ENCODE results near the gene ANXA2R. TPM values are rescaled to one million over a fixed set of nuclear protein-coding genes. Genes with fewer than 3 reads are reported as not detected.

The ANXA2R gene
- polyA plus RNA-seq, 1 donor from 2014 or later: not detected

DNA sequence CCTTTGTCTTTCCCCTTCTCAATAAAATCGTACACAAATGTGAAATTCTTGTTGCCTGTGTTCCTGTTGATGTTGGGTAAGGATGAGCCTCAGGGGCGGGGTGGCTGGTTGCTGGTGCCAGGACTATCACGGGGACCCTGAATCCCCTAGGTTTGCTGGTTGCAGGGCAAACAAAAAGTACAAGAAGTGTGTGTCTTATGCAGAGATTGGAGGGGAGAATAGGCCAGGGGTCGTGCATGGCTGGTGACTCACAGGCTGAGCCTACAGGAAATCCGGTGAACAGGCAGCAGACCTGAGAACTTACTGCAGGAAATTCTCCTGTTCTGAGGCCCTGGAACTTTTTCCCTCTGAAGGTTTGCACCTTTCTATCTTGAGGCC, 5.5 kb downstream of the ANXA2R start:
- TF ChIP-seq CTCF (IDR thresholded peaks at IDR 0.05; ENCODE audit: poor library complexity, severe bottlenecking): no peak
- no peak for TF ChIP-seq MXI1 (conservative IDR thresholded peaks at IDR 0.05; ENCODE audit: poor library complexity, severe bottlenecking)
- TF ChIP-seq RAD21 (conservative IDR thresholded peaks at IDR 0.05): no peak
- TF ChIP-seq SMC3 (conservative IDR thresholded peaks at IDR 0.05; ENCODE audit: poor library complexity): no peak
- no peak for TF ChIP-seq POLR2AphosphoS5 (IDR thresholded peaks at IDR 0.05)
- no peak for TF ChIP-seq REST (IDR thresholded peaks at IDR 0.05; ENCODE audit: borderline replicate concordance)
- TF ChIP-seq TAF1 (IDR thresholded peaks at IDR 0.05; ENCODE audit: low read depth): no peak
- no peak for TF ChIP-seq EZH2 (IDR thresholded peaks at IDR 0.05; ENCODE audit: borderline replicate concordance, insufficient read depth, low read length, poor library complexity, severe bottlenecking)
- no peak for TF ChIP-seq EP300 (conservative IDR thresholded peaks at IDR 0.05; ENCODE audit: poor library complexity, severe bottlenecking)
- Histone ChIP-seq H3K27me3 (ENCODE audit: insufficient read depth, low read depth, low read length) (peaks cover 83% of the 10 kb centered on the region), H3K9me3 (ENCODE audit: low read length) (peaks cover 8% of the 10 kb centered on the region), H3K9ac (ENCODE audit: low read length) (no peak overlapping the region), H2AFZ (ENCODE audit: low read depth, low read length) (no peak overlapping the region), H3K4me3 (ENCODE audit: low read length) (no peak overlapping the region), H4K20me1 (ENCODE audit: insufficient read depth) (no peaks in the 10 kb centered on the region), H3K4me2 (ENCODE audit: low read length) (no peak overlapping the region), H3K9me2 (ENCODE audit: insufficient read depth, low read length) (no peaks in the 10 kb centered on the region), H3K79me2 (replicated peaks; ENCODE audit: insufficient read depth, low read length) (no peaks in the 10 kb centered on the region), H3K36me3 (ENCODE audit: insufficient read depth, low read length) (no peaks in the 10 kb centered on the region), H3F3A (ENCODE audit: insufficient read depth, low read length, poor library complexity, severe bottlenecking) (no peaks in the 10 kb centered on the region), H3K27ac (ENCODE audit: low read length) (no peak overlapping the region)

GRCh38 chr5:43033841-43034590, 6.1 kb downstream of the ANXA2R start:
- Histone ChIP-seq H3F3A (ENCODE audit: insufficient read depth, low read length, poor library complexity, severe bottlenecking) (no peaks in the 10 kb centered on the region), H3K79me2 (replicated peaks; ENCODE audit: insufficient read depth, low read length) (no peaks in the 10 kb centered on the region), H3K9me3 (ENCODE audit: low read length) (peaks cover 8% of the 10 kb centered on the region), H2AFZ (ENCODE audit: low read depth, low read length) (no peak overlapping the region), H3K27ac (ENCODE audit: low read length) (no peak overlapping the region), H4K20me1 (ENCODE audit: insufficient read depth) (no peaks in the 10 kb centered on the region), H3K27me3 (ENCODE audit: insufficient read depth, low read depth, low read length) (peaks cover 77% of the 10 kb centered on the region), H3K4me2 (ENCODE audit: low read length) (no peak overlapping the region), H3K4me3 (ENCODE audit: low read length) (no peak overlapping the region), H3K36me3 (ENCODE audit: insufficient read depth, low read length) (no peaks in the 10 kb centered on the region), H3K9me2 (ENCODE audit: insufficient read depth, low read length) (no peaks in the 10 kb centered on the region), H3K9ac (ENCODE audit: low read length) (no peak overlapping the region)
- TF ChIP-seq REST (IDR thresholded peaks at IDR 0.05; ENCODE audit: borderline replicate concordance) (no peak), SMC3 (conservative IDR thresholded peaks at IDR 0.05; ENCODE audit: poor library complexity) (no peak), MXI1 (conservative IDR thresholded peaks at IDR 0.05; ENCODE audit: poor library complexity, severe bottlenecking) (no peak), TAF1 (IDR thresholded peaks at IDR 0.05; ENCODE audit: low read depth) (no peak), RAD21 (conservative IDR thresholded peaks at IDR 0.05) (no peak), POLR2AphosphoS5 (IDR thresholded peaks at IDR 0.05) (no peak), EZH2 (IDR thresholded peaks at IDR 0.05; ENCODE audit: borderline replicate concordance, insufficient read depth, low read length, poor library complexity, severe bottlenecking) (no peak), EP300 (conservative IDR thresholded peaks at IDR 0.05; ENCODE audit: poor library complexity, severe bottlenecking) (no peak), CTCF (IDR thresholded peaks at IDR 0.05; ENCODE audit: poor library complexity, severe bottlenecking) (no peak)

All from neural cell (in vitro differentiated cells).